GM19397 (cell line): Measurements from ENCODE around the gene TSHZ1.

Experiments used
- ATAC-seq: cut with Tn5 transposase; IDR thresholded peaks from one replicate; pipeline ENCODE4 v1.9.1; 2021; ENCODE audit warnings: mild to moderate bottlenecking, moderate library complexity; ENCODE audit not compliant: unreplicated experiment

The TSHZ1 gene

GRCh38 chr18:75220551-75221355 lies 10.2 kb downstream of the TSHZ1 start:
- ATAC-seq = no peak

DNA sequence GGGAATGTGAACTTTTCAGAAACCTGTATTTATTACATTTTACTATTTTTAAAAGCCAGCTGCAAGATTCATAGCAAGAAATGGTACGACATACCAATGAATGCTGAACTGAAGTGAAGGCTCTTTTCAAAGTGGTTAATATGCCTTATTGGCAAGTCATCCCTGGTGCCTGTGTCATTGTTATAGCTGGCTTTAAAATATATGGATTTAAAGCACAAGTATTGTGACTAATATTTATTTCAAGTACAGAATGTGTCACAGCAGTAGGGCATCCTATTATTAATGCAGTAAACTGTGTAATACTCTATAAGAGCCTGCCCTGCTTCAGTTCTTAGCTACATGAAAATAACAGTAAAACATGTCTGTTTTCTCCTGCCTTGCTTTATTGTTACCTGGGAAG lies 10.8 kb downstream of the TSHZ1 start:
- no peak for ATAC-seq

GRCh38 chr18:75221897-75222296 lies 11.3 kb downstream of the TSHZ1 start:
- ATAC-seq = no peak

DNA sequence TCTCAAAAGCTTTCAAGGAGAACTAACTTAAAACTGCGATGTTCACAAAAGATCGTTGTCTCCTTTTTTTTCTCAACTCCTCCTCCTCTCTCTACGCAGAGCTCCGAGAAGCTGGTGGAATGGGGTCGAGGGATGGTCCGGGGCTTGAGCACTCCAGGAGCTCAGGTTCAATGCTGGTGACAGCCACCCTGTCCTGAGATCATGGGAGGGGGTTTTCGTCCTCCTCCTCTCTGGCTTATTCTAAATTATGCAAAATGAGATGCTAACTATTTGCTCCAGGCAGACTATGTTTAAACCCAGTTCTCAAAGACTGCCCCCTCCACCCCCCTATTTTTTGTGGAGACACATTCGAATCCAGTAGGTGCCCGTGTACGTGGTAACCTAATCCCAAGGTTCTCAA lies 11.8 kb downstream of the TSHZ1 start:
- no peak for ATAC-seq

GRCh38 chr18:75223687-75224347 lies 13.2 kb downstream of the TSHZ1 start:
- no peak for ATAC-seq

DNA sequence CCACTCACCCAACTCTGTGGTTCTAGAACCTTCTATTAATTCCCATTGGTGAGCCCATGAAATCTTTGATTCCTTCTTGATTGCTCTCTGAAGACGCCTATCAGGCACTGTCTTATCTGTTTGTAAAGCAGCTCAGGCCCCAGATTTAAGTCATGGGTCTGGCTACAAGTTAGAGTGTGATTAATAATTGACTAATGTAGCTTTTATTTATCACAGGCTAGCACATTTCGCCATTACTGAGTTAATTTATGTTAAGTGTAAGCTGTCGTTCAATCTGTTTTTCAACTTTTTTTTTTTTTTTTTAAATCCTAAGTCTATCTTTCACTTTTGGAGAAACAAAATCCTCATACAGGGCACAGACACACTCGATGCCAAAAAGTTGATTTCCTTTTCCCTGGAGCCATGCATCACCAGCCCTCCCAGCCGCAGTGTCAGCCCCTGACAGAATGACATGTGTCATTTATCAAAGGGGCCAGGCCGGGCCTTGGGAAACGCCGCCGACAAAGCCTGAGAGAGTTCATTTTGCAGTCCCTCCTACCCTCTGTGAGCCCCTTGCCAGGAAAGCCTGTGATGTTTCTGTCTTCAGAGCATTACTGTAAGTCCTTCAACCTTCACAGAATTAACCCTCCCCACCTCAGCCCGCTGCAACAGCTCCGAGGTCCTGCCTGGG lies 15.8 kb downstream of the TSHZ1 start:
- ATAC-seq = no peak

DNA sequence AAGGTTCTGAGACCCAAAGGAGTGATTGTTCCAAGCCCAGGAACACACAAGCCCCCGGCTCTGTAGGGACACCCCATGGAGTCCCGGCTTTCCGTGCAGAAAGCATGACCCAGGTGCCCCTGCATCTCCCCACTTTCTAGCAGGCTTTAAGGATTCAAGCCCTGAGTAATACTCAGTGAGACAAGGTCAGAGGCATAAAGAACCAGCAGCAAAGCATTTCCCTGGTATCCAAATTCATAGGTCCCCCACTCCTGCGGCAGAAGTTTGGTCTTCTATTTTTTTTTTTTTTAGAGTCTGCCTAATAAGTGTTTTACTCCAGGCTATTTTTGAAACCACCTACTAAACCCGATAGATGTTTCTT lies 16.3 kb downstream of the TSHZ1 start:
- ATAC-seq = no peak

GRCh38 chr18:75227535-75228296 lies 17.1 kb downstream of the TSHZ1 start:
- ATAC-seq = no peak

- no peak for ATAC-seq
Measured at GRCh38 chr18:75228967-75229366, 18.4 kb downstream of the TSHZ1 start.

DNA sequence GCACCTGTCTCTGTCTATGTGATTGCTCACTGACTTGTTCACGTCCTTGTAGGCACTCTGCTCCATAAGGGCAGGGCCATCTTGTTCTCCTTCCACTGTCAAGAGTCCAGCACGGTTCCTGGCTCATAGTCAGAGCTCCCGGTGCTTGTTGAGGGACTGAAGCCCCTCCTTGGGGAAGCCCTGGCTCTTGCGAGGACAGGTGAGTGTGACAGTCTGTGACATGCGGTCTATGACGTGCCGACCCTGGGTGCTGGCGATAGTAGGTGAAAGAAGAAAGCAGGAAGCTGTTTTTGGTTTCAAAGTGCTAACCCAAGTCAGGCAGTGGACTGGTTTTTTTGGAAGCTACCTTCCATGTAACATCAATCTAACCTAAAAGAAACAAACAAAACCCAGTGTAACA lies 18.8 kb downstream of the TSHZ1 start:
- no peak for ATAC-seq

DNA sequence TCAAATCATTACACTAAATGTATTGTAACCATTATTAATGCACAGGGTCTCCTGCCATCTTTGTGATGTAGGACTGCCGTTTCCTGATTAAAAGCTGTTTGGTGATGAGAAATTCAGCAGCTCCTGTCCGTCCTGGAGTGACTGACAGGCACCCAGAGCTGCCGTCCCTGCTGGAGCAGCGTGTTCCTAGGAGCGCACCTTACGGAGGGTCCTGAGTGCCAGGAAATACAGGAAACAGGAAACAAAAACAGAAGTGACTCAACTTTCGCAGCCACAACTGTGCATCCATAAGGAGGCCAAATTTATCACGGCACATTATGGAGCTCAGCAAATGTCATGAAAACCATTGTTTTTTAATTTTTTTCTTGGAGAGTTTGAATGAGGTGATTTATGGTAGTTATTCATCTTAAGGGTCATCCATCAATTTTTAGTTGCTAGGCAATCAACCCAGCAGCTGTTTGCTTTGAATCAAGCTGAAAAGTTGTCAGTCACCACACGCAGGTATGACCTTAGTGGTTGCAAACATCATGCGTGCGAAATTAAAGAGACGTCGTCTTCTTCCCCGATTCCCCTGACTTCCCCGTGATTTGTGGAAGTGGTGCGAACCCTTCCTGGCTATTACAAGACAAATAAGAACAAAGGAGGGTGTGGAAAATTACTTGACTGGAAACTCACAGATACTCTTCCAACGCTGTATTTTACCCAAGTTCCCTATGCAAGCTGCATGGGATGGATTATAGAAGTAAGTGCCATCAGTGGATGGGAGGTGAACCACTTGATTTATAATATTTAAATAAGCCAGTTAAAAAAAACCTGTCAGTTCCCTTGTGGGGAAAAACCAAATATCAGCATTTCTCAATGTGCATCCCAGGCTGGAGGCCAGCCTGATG lies 19.8 kb downstream of the TSHZ1 start:
- ATAC-seq = no peak

DNA sequence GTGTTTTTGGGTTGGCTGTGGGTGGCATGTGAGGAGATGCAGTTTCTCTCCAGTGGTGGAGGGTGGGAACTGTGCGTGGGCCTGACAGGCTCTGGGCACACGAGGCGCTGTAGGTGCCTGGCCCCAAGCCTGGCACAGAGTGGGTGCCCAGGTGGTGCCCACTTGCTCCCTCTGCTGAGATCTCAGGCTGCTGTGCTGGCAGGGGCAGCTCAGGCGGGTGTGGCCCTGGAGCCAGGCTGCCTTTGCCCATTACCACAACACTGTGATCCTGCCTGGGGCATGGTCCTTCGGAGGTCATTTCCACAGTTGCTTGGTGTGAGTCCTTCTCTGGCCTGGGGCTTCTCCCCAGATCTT lies 20.4 kb downstream of the TSHZ1 start:
- ATAC-seq = no peak

- no peak for ATAC-seq
Measured at GRCh38 chr18:75234901-75235300, 24.3 kb downstream of the TSHZ1 start.

GRCh38 chr18:75235896-75236295 lies 25.3 kb downstream of the TSHZ1 start:
- ATAC-seq = no peak

- no peak for ATAC-seq
Measured at GRCh38 chr18:75238100-75238499, 27.5 kb downstream of the TSHZ1 start.

DNA sequence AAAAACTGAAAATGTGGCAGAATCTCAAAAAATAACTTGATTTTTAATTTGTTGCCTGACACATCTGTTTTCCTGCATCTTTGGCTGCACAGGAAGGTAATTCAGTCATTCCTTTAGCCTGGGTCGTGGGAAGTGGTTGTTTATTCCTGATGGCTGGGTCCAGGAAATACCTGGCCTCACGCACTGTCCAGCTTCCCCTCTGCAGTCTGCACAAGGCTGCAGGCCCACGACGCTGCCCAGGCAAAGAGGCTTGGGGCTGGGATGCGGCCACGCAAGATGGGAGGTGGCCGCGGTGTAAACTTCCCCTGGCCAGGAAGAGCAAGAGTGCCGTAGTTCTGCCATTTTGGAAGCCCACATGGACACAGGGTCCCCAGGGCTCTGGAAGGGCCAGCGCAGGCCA lies 28.2 kb downstream of the TSHZ1 start:
- ATAC-seq = no peak

DNA sequence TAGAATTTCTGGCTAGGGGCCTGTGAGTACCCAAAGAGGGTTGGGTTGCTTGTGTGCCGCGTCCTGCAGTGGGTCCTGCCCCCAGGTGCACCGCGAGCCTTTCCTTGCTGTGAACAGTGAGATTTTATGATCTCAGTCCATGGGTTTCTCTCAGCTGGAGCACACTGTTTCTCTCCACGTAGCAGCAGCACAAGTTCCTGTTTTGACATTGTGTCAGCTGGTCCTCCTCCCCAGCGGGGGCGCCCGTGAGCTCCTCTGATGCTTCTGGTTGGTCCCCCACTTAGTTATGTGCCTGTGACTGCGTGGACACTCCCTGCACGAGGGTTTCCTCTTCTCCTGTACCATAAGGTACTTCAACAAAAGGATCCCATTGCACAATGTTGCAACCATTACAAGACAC lies 29.8 kb downstream of the TSHZ1 start:
- ATAC-seq = no peak

DNA sequence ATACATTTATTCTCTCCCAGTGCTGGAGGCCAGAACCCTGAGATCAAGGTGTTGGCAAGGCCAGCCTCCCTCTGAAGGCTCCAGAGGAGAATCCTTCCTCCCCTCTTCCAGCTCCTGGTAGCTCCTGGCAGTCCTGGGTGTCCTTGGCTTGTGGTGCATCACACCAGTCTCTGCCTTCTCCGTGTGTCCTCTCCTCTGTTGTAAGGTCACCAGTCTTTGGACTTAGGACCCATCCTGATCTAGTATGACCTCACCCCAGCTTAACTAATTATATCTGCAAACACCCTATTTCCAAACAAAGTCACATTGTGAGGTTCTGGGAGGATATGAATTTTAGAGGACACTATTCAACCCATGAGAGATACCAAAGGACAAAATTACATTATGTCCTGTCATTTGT lies 31.1 kb downstream of the TSHZ1 start:
- ATAC-seq = no peak

- no peak for ATAC-seq
Measured at GRCh38 chr18:75244351-75245313, 34.0 kb downstream of the TSHZ1 start.
